ENCODE data around the gene CDH13. TPM values are rescaled to one million over a fixed set of nuclear protein-coding genes. Genes with fewer than 3 reads are reported as not detected.

CDH13 gene
- total and polyA plus RNA-seq, 2 donors (not counting 1 experiment from before 2014, with no cell fraction given): 27.6 to 96.7 TPM

GRCh38 chr16:83622010-83622409, 995.2 kb downstream of the CDH13 start:
- no peak overlapping the region for H3K4me2 ChIP-seq (ENCODE audit: extremely low read depth, insufficient read depth, low read length)
- no peak for DNase-seq (ENCODE audit: low read depth in 2 of 2)
- no peaks in the 10 kb centered on the region for H3K27me3 ChIP-seq (ENCODE audit: control insufficient read depth, insufficient read depth, low read length)
- no peak overlapping the region for H3K4me3 ChIP-seq (replicated peaks in 1 of 4; ENCODE audit: control extremely low read depth in 1 of 4, insufficient read depth in 1 of 4, low read depth in 3 of 4, low read length in 4 of 4)
- no peak overlapping the region for H2AFZ ChIP-seq (ENCODE audit: low read length)
- no peaks in the 10 kb centered on the region for H4K20me1 ChIP-seq (ENCODE audit: control insufficient read depth, extremely low read depth, insufficient read depth, low read length)
- no peak for TF ChIP-seq EZH2 (IDR thresholded peaks at IDR 0.05; ENCODE audit: low read length, missing control alignments)
- no peak for TF ChIP-seq CTCF (conservative IDR thresholded peaks at IDR 0.05 in 1 of 2, IDR thresholded peaks at IDR 0.05 in 1 of 2; ENCODE audit: low read depth in 1 of 2, low read length in 2 of 2)
- no peaks in the 10 kb centered on the region for H3K4me1 ChIP-seq (ENCODE audit: control insufficient read depth, extremely low read depth, insufficient read depth, low read length)
- no peaks in the 10 kb centered on the region for H3K79me2 ChIP-seq (ENCODE audit: control insufficient read depth, insufficient read depth, low read length)
- no peak overlapping the region for H3K9ac ChIP-seq (ENCODE audit: insufficient read depth, low read length)
- H3K36me3 ChIP-seq (ENCODE audit: control insufficient read depth, insufficient read depth, low read length): no peaks in the 10 kb centered on the region
- H3K27ac ChIP-seq (ENCODE audit: insufficient read depth, low read length): no peak overlapping the region
- H3K9me3 ChIP-seq (ENCODE audit: control insufficient read depth, insufficient read depth, low read depth, low read length): no peaks in the 10 kb centered on the region

- H3K36me3 ChIP-seq (ENCODE audit: control insufficient read depth, insufficient read depth, low read length): no peaks in the 10 kb centered on the region
Measured at GRCh38 chr16:83623091-83623730, 996.4 kb downstream of the CDH13 start.

GRCh38 chr16:83623892-83624291, 997.1 kb downstream of the CDH13 start:
- H3K79me2 ChIP-seq (ENCODE audit: control insufficient read depth, insufficient read depth, low read length): no peaks in the 10 kb centered on the region
- H3K9ac ChIP-seq (ENCODE audit: insufficient read depth, low read length): no peak overlapping the region
- no peak for TF ChIP-seq CTCF (conservative IDR thresholded peaks at IDR 0.05 in 1 of 2, IDR thresholded peaks at IDR 0.05 in 1 of 2; ENCODE audit: low read depth in 1 of 2, low read length in 2 of 2)
- TF ChIP-seq EZH2 (IDR thresholded peaks at IDR 0.05; ENCODE audit: low read length, missing control alignments): no peak
- DNase-seq (ENCODE audit: low read depth in 2 of 2): no peak
- no peaks in the 10 kb centered on the region for H3K9me3 ChIP-seq (ENCODE audit: control insufficient read depth, insufficient read depth, low read depth, low read length)
- H4K20me1 ChIP-seq (ENCODE audit: control insufficient read depth, extremely low read depth, insufficient read depth, low read length): no peaks in the 10 kb centered on the region
- no peak overlapping the region for H2AFZ ChIP-seq (ENCODE audit: low read length)
- H3K4me3 ChIP-seq (replicated peaks in 1 of 4; ENCODE audit: control extremely low read depth in 1 of 4, insufficient read depth in 1 of 4, low read depth in 3 of 4, low read length in 4 of 4): no peak overlapping the region
- no peaks in the 10 kb centered on the region for H3K27me3 ChIP-seq (ENCODE audit: control insufficient read depth, insufficient read depth, low read length)
- H3K4me1 ChIP-seq (ENCODE audit: control insufficient read depth, extremely low read depth, insufficient read depth, low read length): no peaks in the 10 kb centered on the region
- H3K36me3 ChIP-seq (ENCODE audit: control insufficient read depth, insufficient read depth, low read length): no peaks in the 10 kb centered on the region
- no peak overlapping the region for H3K27ac ChIP-seq (ENCODE audit: insufficient read depth, low read length)
- no peak overlapping the region for H3K4me2 ChIP-seq (ENCODE audit: extremely low read depth, insufficient read depth, low read length)

More at GRCh38 chr16:83623091-83623730, 996.4 kb downstream of the CDH13 start:
- DNase-seq (ENCODE audit: low read depth in 2 of 2): no peak
- Histone ChIP-seq H4K20me1 (ENCODE audit: control insufficient read depth, extremely low read depth, insufficient read depth, low read length) (no peaks in the 10 kb centered on the region), H3K27ac (ENCODE audit: insufficient read depth, low read length) (no peak overlapping the region), H3K79me2 (ENCODE audit: control insufficient read depth, insufficient read depth, low read length) (no peaks in the 10 kb centered on the region), H3K9me3 (ENCODE audit: control insufficient read depth, insufficient read depth, low read depth, low read length) (no peaks in the 10 kb centered on the region), H3K4me1 (ENCODE audit: control insufficient read depth, extremely low read depth, insufficient read depth, low read length) (no peaks in the 10 kb centered on the region), H3K9ac (ENCODE audit: insufficient read depth, low read length) (no peak overlapping the region), H3K4me3 (replicated peaks in 1 of 4; ENCODE audit: control extremely low read depth in 1 of 4, insufficient read depth in 1 of 4, low read depth in 3 of 4, low read length in 4 of 4) (no peak overlapping the region), H3K4me2 (ENCODE audit: extremely low read depth, insufficient read depth, low read length) (no peak overlapping the region), H2AFZ (ENCODE audit: low read length) (no peak overlapping the region), H3K27me3 (ENCODE audit: control insufficient read depth, insufficient read depth, low read length) (no peaks in the 10 kb centered on the region)
- TF ChIP-seq EZH2 (IDR thresholded peaks at IDR 0.05; ENCODE audit: low read length, missing control alignments) (no peak), CTCF (conservative IDR thresholded peaks at IDR 0.05 in 1 of 2, IDR thresholded peaks at IDR 0.05 in 1 of 2; ENCODE audit: low read depth in 1 of 2, low read length in 2 of 2) (no peak)

Data from fibroblast of lung (primary cell).